ENCODE results near the gene POSTN. TPM values are rescaled to one million over a fixed set of nuclear protein-coding genes. Genes with fewer than 3 reads are reported as not detected.
"Not testable (repeated sequence)": the region's sequence is repeated elsewhere in the genome, so short reads cannot be mapped to it uniquely, and the experiment has no call there.

The POSTN gene
- total RNA-seq, 1 donor from 2014 or later: 6.9 TPM

DNA sequence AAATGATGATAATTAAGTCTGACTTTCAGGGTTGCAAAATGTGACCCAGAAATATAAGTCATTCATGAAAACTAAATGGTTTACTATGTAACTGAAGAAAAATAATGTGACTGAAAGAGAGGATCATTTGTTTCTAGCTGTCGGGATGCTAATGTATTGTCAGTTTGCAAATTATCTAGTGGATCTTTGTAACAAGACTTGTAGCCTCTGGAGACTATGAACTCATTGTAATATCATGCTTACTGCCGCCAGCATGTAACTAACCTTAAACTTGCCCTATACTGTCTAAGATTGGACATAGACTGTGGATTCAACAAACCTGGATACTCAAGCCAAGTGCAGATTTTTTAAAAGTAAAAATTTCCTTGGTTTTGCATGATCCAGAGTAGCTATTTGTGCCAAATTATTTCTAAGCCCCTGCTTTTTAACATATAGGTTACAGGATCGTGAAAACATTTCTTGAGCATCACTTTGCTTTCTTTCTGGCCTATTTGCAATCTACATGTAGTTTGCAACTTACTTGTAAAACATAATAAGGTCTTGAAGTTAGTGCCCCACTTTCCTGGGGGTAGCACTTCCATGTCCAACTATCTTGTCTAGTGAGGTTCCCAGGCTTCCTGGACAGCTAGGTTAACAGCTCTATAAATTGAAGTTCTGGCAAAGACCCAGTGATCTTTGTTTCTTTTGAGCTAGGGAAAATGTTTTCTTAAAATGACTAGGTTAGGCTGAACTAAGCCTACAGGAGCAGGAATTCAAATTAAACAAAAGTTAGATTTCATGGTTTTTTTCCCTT lies 3.3 kb upstream of the POSTN start:
- DNase-seq (no peak), ATAC-seq (no peak)
- intact Hi-C loops (cut with micrococcal nuclease): loop anchor here (1.0 kb wide), 1 partner anchor 493 kb away; no protein-coding TSS in a partner anchor

DNA sequence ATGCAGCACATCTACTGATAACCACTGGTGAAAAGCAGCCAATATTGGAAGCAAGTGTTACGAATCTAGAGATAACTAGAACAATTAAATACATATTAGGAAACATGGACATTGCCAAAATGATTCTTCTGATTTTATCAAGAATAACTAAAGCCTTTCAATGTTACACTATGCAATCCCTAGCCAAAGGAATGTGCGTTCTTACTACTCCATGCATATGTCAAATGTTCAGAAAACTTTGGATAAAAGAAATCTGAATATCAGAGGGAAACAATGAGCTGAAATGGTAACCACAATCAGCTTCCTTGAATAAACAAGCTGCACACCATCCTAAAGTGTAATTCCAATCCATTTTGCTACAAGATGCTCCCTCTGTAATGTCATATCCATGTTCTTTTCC lies 951 bp upstream of the POSTN start:
- ATAC-seq: no peak
- intact Hi-C loops (cut with micrococcal nuclease): no loop called here
- no peak for DNase-seq

GRCh38 chr13:37597477-37598025 lies 1.0 kb downstream of the POSTN start:
- ATAC-seq (no peak), DNase-seq (no peak)
- intact Hi-C loops (cut with micrococcal nuclease): no loop called here

- intact Hi-C loops (cut with micrococcal nuclease): no loop called here
- DNase-seq: no peak
- no peak for ATAC-seq
Observed at GRCh38 chr13:37596805-37597204, 1.8 kb downstream of the POSTN start.

GRCh38 chr13:37595162-37595561 lies 3.4 kb downstream of the POSTN start:
- intact Hi-C loops (cut with micrococcal nuclease): no loop called here
- DNase-seq: no peak
- ATAC-seq: no peak

GRCh38 chr13:37594550-37594949 lies 4.0 kb downstream of the POSTN start:
- intact Hi-C loops (cut with micrococcal nuclease): no loop called here
- DNase-seq (no peak), ATAC-seq (no peak)

- DNase-seq; intact Hi-C loops (cut with micrococcal nuclease); ATAC-seq: not testable (repeated sequence)
Observed at GRCh38 chr13:37589381-37589780, 9.2 kb downstream of the POSTN start.

- intact Hi-C loops (cut with micrococcal nuclease): no loop called here
- ATAC-seq (peak; percentile 56), DNase-seq (no peak)
Observed at GRCh38 chr13:37587236-37587635, 11.3 kb downstream of the POSTN start.

DNA sequence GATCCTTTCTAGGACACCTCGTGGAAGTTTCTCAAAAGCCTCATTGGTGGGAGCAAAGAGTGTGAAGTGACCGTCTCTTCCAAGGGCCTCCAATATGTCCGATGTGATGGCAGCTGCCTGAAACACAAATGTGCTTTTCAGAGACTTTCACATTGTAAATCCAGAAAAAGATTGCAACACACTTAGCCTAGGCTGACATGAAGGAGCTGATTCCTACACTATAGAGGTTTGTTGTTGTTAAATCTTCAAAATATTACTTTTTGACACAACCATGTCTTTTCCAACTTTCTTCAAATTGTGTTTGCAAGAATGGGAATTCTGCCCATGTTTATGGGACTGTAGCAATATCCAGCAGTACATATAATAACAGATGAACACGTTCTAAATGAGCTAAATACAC lies 12.4 kb downstream of the POSTN start:
- no peak for ATAC-seq
- intact Hi-C loops (cut with micrococcal nuclease): no loop called here
- DNase-seq: no peak

GRCh38 chr13:37585541-37585940 lies 13.0 kb downstream of the POSTN start:
- intact Hi-C loops (cut with micrococcal nuclease): no loop called here
- no peak for ATAC-seq
- no peak for DNase-seq

- DNase-seq (no peak), ATAC-seq (no peak)
- intact Hi-C loops (cut with micrococcal nuclease): no loop called here
Observed at GRCh38 chr13:37576601-37577000, 22.0 kb downstream of the POSTN start.

DNA sequence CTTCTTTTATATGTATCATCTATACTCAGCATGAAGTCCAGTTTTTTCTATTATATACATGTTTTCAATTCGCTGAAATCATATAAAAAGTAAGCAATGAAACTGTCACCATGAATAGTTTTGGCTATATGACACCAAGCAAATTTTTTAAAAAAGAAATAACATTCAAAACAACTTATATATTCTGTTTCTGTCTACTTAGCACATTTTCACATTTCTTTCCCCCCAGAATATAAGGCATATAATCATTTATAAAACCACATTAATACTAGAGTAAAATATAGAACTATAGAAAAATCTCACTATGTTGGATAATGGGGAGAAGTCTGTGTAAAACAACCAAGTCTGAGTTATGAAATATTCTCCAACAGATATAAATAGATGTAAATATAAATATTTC lies 33.1 kb downstream of the POSTN start:
- DNase-seq: no peak
- intact Hi-C loops (cut with micrococcal nuclease): no loop called here
- no peak for ATAC-seq

GRCh38 chr13:37561031-37561430 lies 37.5 kb downstream of the POSTN start:
- ATAC-seq (no peak), DNase-seq (no peak)
- intact Hi-C loops (cut with micrococcal nuclease): no loop called here

- ATAC-seq: no peak
- intact Hi-C loops (cut with micrococcal nuclease): no loop called here
- DNase-seq: no peak
Observed at GRCh38 chr13:37560526-37560925, 38.0 kb downstream of the POSTN start.

GRCh38 chr13:37558766-37559165 lies 39.8 kb downstream of the POSTN start:
- intact Hi-C loops (cut with micrococcal nuclease); DNase-seq; ATAC-seq: not testable (repeated sequence)

DNA sequence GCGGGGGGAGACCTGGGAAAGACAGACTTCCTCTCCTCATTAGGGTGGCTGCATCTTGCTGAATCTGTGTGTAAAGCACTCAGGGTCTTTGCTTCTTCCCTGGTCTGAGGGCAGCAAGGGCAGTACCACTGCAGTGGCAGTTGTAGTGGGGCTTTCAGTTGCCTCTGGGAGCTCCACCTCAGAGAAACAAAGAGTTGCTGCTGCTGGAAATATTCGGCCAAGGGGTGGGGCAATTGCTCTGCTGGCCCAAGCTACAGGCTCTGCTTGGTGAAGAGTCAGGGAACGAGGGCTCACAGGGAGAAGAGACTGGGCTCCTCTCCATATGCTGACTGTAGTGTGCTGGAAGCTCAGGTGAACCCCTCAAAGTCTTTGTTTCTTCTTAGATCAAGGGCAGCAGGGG lies 52.5 kb downstream of the POSTN start:
- no peak for ATAC-seq
- intact Hi-C loops (cut with micrococcal nuclease): no loop called here

GRCh38 chr13:37544995-37545394 lies 53.6 kb downstream of the POSTN start:
- DNase-seq (no peak), ATAC-seq (no peak)
- intact Hi-C loops (cut with micrococcal nuclease): no loop called here

More for the DNA sequence above, 52.5 kb downstream of the POSTN start:
- DNase-seq: no peak

GRCh38 chr13:37539976-37540605 lies 58.5 kb downstream of the POSTN start:
- ATAC-seq (no peak), DNase-seq (no peak)
- intact Hi-C loops (cut with micrococcal nuclease): no loop called here

- ATAC-seq: no peak
- intact Hi-C loops (cut with micrococcal nuclease): no loop called here
- DNase-seq: no peak
Observed at GRCh38 chr13:37539170-37539569, 59.4 kb downstream of the POSTN start.

DNA sequence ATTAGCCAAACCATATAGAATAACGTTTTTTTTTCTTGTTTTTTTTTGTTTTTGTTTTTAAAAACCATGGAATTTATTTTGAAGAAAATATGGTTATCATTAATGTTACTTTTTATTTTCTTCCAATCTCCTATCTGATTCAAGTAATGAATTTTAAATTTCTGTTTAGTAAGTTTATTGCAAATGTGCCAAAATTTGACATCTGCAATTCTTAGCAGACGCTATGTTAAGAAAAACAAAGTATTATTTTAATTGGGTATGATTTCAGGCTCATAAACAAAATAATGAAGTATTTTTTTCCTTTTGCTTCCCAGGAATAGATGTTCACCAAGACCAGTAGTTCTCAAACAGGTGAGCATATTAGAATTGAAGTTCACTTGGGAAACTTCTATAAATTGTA lies 63.1 kb downstream of the POSTN start:
- ATAC-seq: no peak
- no peak for DNase-seq
- intact Hi-C loops (cut with micrococcal nuclease): no loop called here

GRCh38 chr13:37534676-37535075 lies 63.9 kb downstream of the POSTN start:
- intact Hi-C loops (cut with micrococcal nuclease): no loop called here
- DNase-seq (no peak), ATAC-seq (no peak)

All from left ventricle myocardium superior (tissue), 1 donor.